ENCODE data around the gene CACNA1E. TPM values are rescaled to one million over a fixed set of nuclear protein-coding genes. Genes with fewer than 3 reads are reported as not detected.

CACNA1E gene
- total and polyA plus RNA-seq, 2 donors (not counting 1 experiment from before 2014, with no cell fraction given), result 0.37 to 0.40 TPM

- Histone ChIP-seq H3K27me3 (replicated peaks in 1 of 4; ENCODE audit: control extremely low read depth in 1 of 4, control insufficient read depth in 3 of 4, insufficient read depth in 4 of 4, low read length in 3 of 4) (no peaks in the 10 kb centered on the region), H3K9me3 (ENCODE audit: control extremely low read depth in 1 of 3, control insufficient read depth in 2 of 3, insufficient read depth in 1 of 3, low read length in 2 of 3) (no peaks in the 10 kb centered on the region), H3K4me3 (ENCODE audit: control extremely low read depth in 1 of 5, extremely low read depth in 1 of 5, insufficient read depth in 1 of 5, low read depth in 2 of 5, low read length in 4 of 5) (no peak overlapping the region), H2AFZ (ENCODE audit: insufficient read depth, low read depth, low read length, poor library complexity, severe bottlenecking) (no peak overlapping the region), H3K79me2 (ENCODE audit: control insufficient read depth, insufficient read depth, low read length) (no peaks in the 10 kb centered on the region), H3K27ac (ENCODE audit: low read length in 2 of 2) (no peak overlapping the region), H3K9ac (ENCODE audit: low read length) (no peak overlapping the region), H3K4me1 (ENCODE audit: control insufficient read depth in 2 of 2, insufficient read depth in 2 of 2, low read length in 2 of 2) (no peaks in the 10 kb centered on the region), H3K4me2 (replicated peaks; ENCODE audit: low read depth, low read length, poor library complexity, severe bottlenecking) (no peak overlapping the region), H3K36me3 (replicated peaks in 1 of 2; ENCODE audit: control extremely low read depth in 1 of 2, control insufficient read depth in 1 of 2, extremely low read depth in 1 of 2, insufficient read depth in 2 of 2, low read length in 1 of 2) (no peaks in the 10 kb centered on the region), H4K20me1 (ENCODE audit: control insufficient read depth, insufficient read depth, low read length, poor library complexity, severe bottlenecking) (no peaks in the 10 kb centered on the region)
- Mint-ChIP-seq H3K27me3 (peaks cover 4% of the 10 kb centered on the region), H3K27ac (no peak overlapping the region), H3K9me3 (ENCODE audit: insufficient read depth) (no peaks in the 10 kb centered on the region), H3K4me1 (no peaks in the 10 kb centered on the region), H3K4me3 (no peak overlapping the region)
- WGBS (ENCODE audit: insufficient coverage), result no CpG with 5 or more reads among the region's 1 CpG
- ATAC-seq (ENCODE audit: low read depth) (no peak), DNase-seq (no peak)
- POLR2A ChIA-PET, result no interaction called here
- CTCF ChIA-PET, result interaction anchor here (1.1 kb wide), 2 partner anchors 10 to 78 kb away, joined by 3 read pairs; no protein-coding TSS in a partner anchor
- intact Hi-C loops (cut with micrococcal nuclease), result no loop called here
- TF ChIP-seq EZH2 (IDR thresholded peaks at IDR 0.05; ENCODE audit: borderline replicate concordance, insufficient read depth, low read depth, low read length, poor library complexity, severe bottlenecking) (no peak), CTCF (IDR thresholded peaks at IDR 0.05) (no peak)
Observed at GRCh38 chr1:181809991-181810545, 326.8 kb downstream of the CACNA1E start.

GRCh38 chr1:181812208-181812607, 328.9 kb downstream of the CACNA1E start:
- no peak overlapping the region for H3K4me3 Mint-ChIP-seq
- intact Hi-C loops (cut with micrococcal nuclease), result no loop called here
- ATAC-seq (ENCODE audit: low read depth) (no peak), DNase-seq (no peak)
- H3K9ac ChIP-seq (ENCODE audit: low read length), result no peak overlapping the region
- H3K36me3 ChIP-seq (replicated peaks in 1 of 2; ENCODE audit: control extremely low read depth in 1 of 2, control insufficient read depth in 1 of 2, extremely low read depth in 1 of 2, insufficient read depth in 2 of 2, low read length in 1 of 2), result no peaks in the 10 kb centered on the region
- H3K4me1 Mint-ChIP-seq, result no peaks in the 10 kb centered on the region
- CTCF ChIA-PET, result no interaction called here
- H3K27me3 Mint-ChIP-seq, result no peaks in the 10 kb centered on the region
- no peaks in the 10 kb centered on the region for H3K9me3 Mint-ChIP-seq (ENCODE audit: insufficient read depth)
- H3K27ac ChIP-seq (ENCODE audit: low read length in 2 of 2), result no peak overlapping the region
- H4K20me1 ChIP-seq (ENCODE audit: control insufficient read depth, insufficient read depth, low read length, poor library complexity, severe bottlenecking), result no peaks in the 10 kb centered on the region
- no peaks in the 10 kb centered on the region for H3K79me2 ChIP-seq (ENCODE audit: control insufficient read depth, insufficient read depth, low read length)
- 81% methylated on average over 5 of the region's 7 CpGs for WGBS (ENCODE audit: insufficient coverage)
- H3K4me3 ChIP-seq (ENCODE audit: control extremely low read depth in 1 of 5, extremely low read depth in 1 of 5, insufficient read depth in 1 of 5, low read depth in 2 of 5, low read length in 4 of 5), result no peak overlapping the region
- no peaks in the 10 kb centered on the region for H3K4me1 ChIP-seq (ENCODE audit: control insufficient read depth in 2 of 2, insufficient read depth in 2 of 2, low read length in 2 of 2)
- no peak overlapping the region for H3K4me2 ChIP-seq (replicated peaks; ENCODE audit: low read depth, low read length, poor library complexity, severe bottlenecking)
- H3K27me3 ChIP-seq (replicated peaks in 1 of 4; ENCODE audit: control extremely low read depth in 1 of 4, control insufficient read depth in 3 of 4, insufficient read depth in 4 of 4, low read length in 3 of 4), result no peaks in the 10 kb centered on the region
- POLR2A ChIA-PET, result no interaction called here
- TF ChIP-seq EZH2 (IDR thresholded peaks at IDR 0.05; ENCODE audit: borderline replicate concordance, insufficient read depth, low read depth, low read length, poor library complexity, severe bottlenecking), result no peak
- H2AFZ ChIP-seq (ENCODE audit: insufficient read depth, low read depth, low read length, poor library complexity, severe bottlenecking), result no peak overlapping the region
- H3K27ac Mint-ChIP-seq, result no peak overlapping the region
- H3K9me3 ChIP-seq (ENCODE audit: control extremely low read depth in 1 of 3, control insufficient read depth in 2 of 3, insufficient read depth in 1 of 3, low read length in 2 of 3), result no peaks in the 10 kb centered on the region
